Mesenchymal stem cell (in vitro differentiated cells and primary cell): ENCODE data around the gene RGS12.
"Not testable (repeated sequence)": the region's sequence is repeated elsewhere in the genome, so short reads cannot be mapped to it uniquely, and the experiment has no call there.

ENCODE experiments used
- DNase-seq: peaks from one replicate; pipeline ENCODE4 v3.0.0-alpha.2; 2013
- H2AFZ ChIP-seq: one replicate; pipeline ENCODE4 v1.6.1; 2013; ENCODE audit warnings: low read depth, mild to moderate bottlenecking, control low read depth, inconsistent platforms, low read length, moderate library complexity
- H2AK5ac ChIP-seq: 2 replicates; pipeline ENCODE4 v1.6.1; 2013; ENCODE audit warnings: low read length, moderate library complexity, mild to moderate bottlenecking, inconsistent platforms; ENCODE audit not compliant: severe bottlenecking
- H2BK120ac ChIP-seq: one replicate; pipeline ENCODE4 v1.6.1; 2013; ENCODE audit warnings: low read depth, mild to moderate bottlenecking, inconsistent platforms, low read length, moderate library complexity
- H2BK12ac ChIP-seq, 2 experiments: one replicate each; pipeline ENCODE4 v1.6.1; 2013; ENCODE audit warnings: inconsistent platforms in 2 of 2, low read length in 2 of 2, mild to moderate bottlenecking in 2 of 2, moderate library complexity in 2 of 2, control low read depth in 1 of 2
- H2BK15ac ChIP-seq: one replicate; pipeline ENCODE4 v1.6.1; 2013; ENCODE audit warnings: mild to moderate bottlenecking, low read depth, inconsistent platforms; ENCODE audit not compliant: poor library complexity, severe bottlenecking
- H2BK5ac ChIP-seq: 2 replicates; pipeline ENCODE4 v1.6.1; 2013; ENCODE audit warnings: low read depth, mild to moderate bottlenecking, low read length, control low read depth, inconsistent platforms; ENCODE audit not compliant: poor library complexity, severe bottlenecking
- H3K14ac ChIP-seq, 2 experiments: one replicate each; pipeline ENCODE4 v1.6.1; 2013; ENCODE audit warnings: inconsistent platforms in 2 of 2, low read length in 2 of 2, control low read depth in 1 of 2, mild to moderate bottlenecking in 1 of 2, moderate library complexity in 1 of 2
- H3K18ac ChIP-seq, 2 experiments: one replicate each; pipeline ENCODE4 v1.6.1; 2013; ENCODE audit warnings: inconsistent platforms in 2 of 2, low read length in 2 of 2, control low read depth in 1 of 2, low read depth in 1 of 2, mild to moderate bottlenecking in 1 of 2
- H3K23ac ChIP-seq, 2 experiments: one replicate each; pipeline ENCODE4 v1.6.1; 2013; ENCODE audit warnings: inconsistent platforms in 2 of 2, low read length in 2 of 2, mild to moderate bottlenecking in 2 of 2, moderate library complexity in 2 of 2, control low read depth in 1 of 2
- H3K27ac ChIP-seq: 2 replicates; pipeline ENCODE4 v1.5.1; 2013; ENCODE audit warnings: mild to moderate bottlenecking, moderate library complexity, low read length, control low read depth, inconsistent platforms; ENCODE audit not compliant: poor library complexity, severe bottlenecking
- H3K27me3 ChIP-seq, 2 experiments: 2 replicates each; pipeline versions ENCODE4 v1.6.1 to v1.7.0; 2013; ENCODE audit warnings: low read length in 2 of 2, mild to moderate bottlenecking in 2 of 2, moderate library complexity in 2 of 2, control low read depth in 1 of 2, inconsistent platforms in 1 of 2; ENCODE audit not compliant: control insufficient read depth in 1 of 2, insufficient read depth in 1 of 2
- H3K36me3 ChIP-seq, 2 experiments: 2 replicates each; pipeline versions ENCODE4 v1.6.1 to v1.7.0; 2013; ENCODE audit warnings: low read length in 2 of 2, control low read depth in 1 of 2, inconsistent platforms in 1 of 2, low read depth in 1 of 2, mild to moderate bottlenecking in 1 of 2; ENCODE audit not compliant: insufficient read depth in 2 of 2, control insufficient read depth in 1 of 2
- H3K4ac ChIP-seq, 2 experiments: one replicate each; pipeline ENCODE4 v1.6.1; 2013; ENCODE audit warnings: inconsistent platforms in 2 of 2, low read length in 2 of 2, mild to moderate bottlenecking in 2 of 2, moderate library complexity in 2 of 2, control low read depth in 1 of 2, low read depth in 1 of 2
- H3K4me1 ChIP-seq: 2 replicates; pipeline ENCODE4 v1.6.1; 2013; ENCODE audit warnings: low read depth, low read length, control low read depth; ENCODE audit not compliant: control insufficient read depth, insufficient read depth
- H3K4me2 ChIP-seq: 2 replicates; pipeline ENCODE4 v1.6.1; 2013; ENCODE audit warnings: low read length, mild to moderate bottlenecking, inconsistent platforms; ENCODE audit not compliant: poor library complexity, severe bottlenecking
- H3K4me3 ChIP-seq, 2 experiments: 2 replicates each; pipeline versions ENCODE4 v1.5.1 to v1.7.0; 2013; ENCODE audit warnings: low read length in 2 of 2, mild to moderate bottlenecking in 2 of 2, control low read depth in 1 of 2, low read depth in 1 of 2; ENCODE audit not compliant: insufficient read depth in 1 of 2
- H3K79me1 ChIP-seq: replicated peaks from 2 replicates; pipeline ENCODE4 v1.6.1; 2013; ENCODE audit warnings: mild to moderate bottlenecking, control low read depth, low read length, inconsistent platforms; ENCODE audit not compliant: poor library complexity, severe bottlenecking
- H3K9ac ChIP-seq: 2 replicates; pipeline ENCODE4 v1.7.0; 2013; ENCODE audit warnings: mild to moderate bottlenecking, low read length, moderate library complexity
- H3K9me3 ChIP-seq: 2 replicates; pipeline ENCODE4 v1.7.0; 2013; ENCODE audit warnings: mild to moderate bottlenecking, low read length; ENCODE audit not compliant: control insufficient read depth
- H4K8ac ChIP-seq: one replicate; pipeline ENCODE4 v1.6.1; 2013; ENCODE audit warnings: inconsistent platforms, mild to moderate bottlenecking, low read length, moderate library complexity
- H4K91ac ChIP-seq: one replicate; pipeline ENCODE4 v1.6.1; 2013; ENCODE audit warnings: mild to moderate bottlenecking, low read length, inconsistent platforms
- WGBS: methylation state at CpG from one replicate; pipeline ENCODE4 v1.1.7; 2013; ENCODE audit warnings: mixed read lengths; 5-methylcytosine and 5-hydroxymethylcytosine counted together

Gene RGS12

DNA sequence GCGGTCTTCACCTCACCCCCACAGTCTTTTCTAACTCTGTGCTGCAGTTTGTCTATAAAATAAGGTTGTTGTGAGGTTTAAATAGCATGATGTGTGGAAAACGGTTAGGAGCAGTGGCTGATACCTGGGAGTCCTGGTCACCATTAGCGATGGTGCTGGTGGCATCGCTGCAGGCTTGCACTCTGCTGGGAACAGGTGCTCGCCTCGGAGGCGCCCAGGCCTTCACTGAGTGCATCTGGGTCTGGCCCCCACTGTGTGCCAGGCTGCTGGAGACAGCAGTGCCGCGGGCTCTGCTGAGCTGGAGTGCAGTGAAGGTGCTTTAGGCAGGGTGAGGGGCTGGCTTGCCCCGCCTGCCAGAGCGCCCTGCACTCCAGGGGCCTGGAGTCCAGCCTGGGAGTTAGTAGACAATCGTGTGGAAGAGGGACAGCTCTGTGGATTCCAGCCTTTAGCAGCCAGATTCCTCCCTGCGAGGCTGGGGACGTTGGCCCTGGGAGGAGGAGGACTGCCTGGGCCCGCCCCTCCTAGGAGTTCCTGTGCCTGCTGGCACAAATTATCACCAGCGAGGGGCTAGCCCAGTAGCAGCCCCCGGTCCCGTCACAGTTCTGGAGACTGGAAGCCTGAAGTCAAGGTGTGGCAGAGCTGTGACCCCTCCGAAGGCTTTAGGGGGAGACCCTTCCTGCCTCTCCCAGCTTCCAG lies 7.3 kb downstream of the RGS12 start:
- no peak for DNase-seq
- Histone ChIP-seq H3K4ac (no peak overlapping the region), H3K18ac (no peak overlapping the region)

DNA sequence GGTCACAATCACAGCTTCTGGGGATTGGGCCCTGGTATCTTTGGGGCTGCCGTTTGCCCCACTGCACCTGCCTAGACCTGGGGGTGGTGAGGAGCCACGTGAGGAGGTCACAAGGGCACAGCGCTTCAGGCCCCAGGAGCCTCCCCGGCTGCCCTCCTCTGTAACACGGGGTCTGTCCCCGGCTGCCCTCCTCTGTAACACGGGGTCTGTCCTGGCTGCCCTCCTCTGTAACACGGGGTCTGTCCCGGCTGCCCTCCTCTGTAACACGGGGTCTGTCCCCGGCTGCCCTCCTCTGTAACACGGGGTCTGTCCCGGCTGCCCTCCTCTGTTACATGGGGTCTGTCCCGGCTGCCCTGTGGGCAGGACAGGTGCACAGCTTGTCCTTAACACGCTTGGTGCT lies 8.1 kb downstream of the RGS12 start:
- not testable (repeated sequence) for H4K91ac ChIP-seq, H3K9me3 ChIP-seq, H3K4me3 ChIP-seq, H3K36me3 ChIP-seq, H3K9ac ChIP-seq, H2BK12ac ChIP-seq, H2AK5ac ChIP-seq, H2BK5ac ChIP-seq, H3K14ac ChIP-seq, H3K23ac ChIP-seq, H4K8ac ChIP-seq, H2AFZ ChIP-seq, H2BK120ac ChIP-seq, H3K27ac ChIP-seq, H3K27me3 ChIP-seq, H3K4ac ChIP-seq, H3K18ac ChIP-seq, H3K4me2 ChIP-seq, DNase-seq, H2BK15ac ChIP-seq
- 95% methylated on average over 15 of the region's 15 CpGs for WGBS
- H3K79me1 ChIP-seq: peaks cover 54% of the 10 kb centered on the region
- H3K4me1 ChIP-seq: peaks cover 30% of the 10 kb centered on the region

More for the DNA sequence above, 7.3 kb downstream of the RGS12 start:
- Histone ChIP-seq H4K8ac (no peak overlapping the region), H3K23ac (no peak overlapping the region), H3K4me1 (peaks cover 24% of the 10 kb centered on the region), H3K14ac (no peak overlapping the region), H2AK5ac (no peak overlapping the region), H3K4me2 (no peak overlapping the region), H2AFZ (no peak overlapping the region), H3K36me3 (peaks cover 0 to 9% of the 10 kb centered on the region in 2 experiments), H3K9me3 (peaks cover 9% of the 10 kb centered on the region), H3K27me3 (no peaks in the 10 kb centered on the region), H2BK12ac (no peak overlapping the region), H3K9ac (no peak overlapping the region), H2BK5ac (no peak overlapping the region), H4K91ac (no peak overlapping the region), H3K79me1 (peaks cover 54% of the 10 kb centered on the region), H2BK15ac (no peak overlapping the region), H3K4me3 (no peak overlapping the region), H2BK120ac (no peak overlapping the region), H3K27ac (no peak overlapping the region)
- WGBS: 83% methylated on average over 18 of the region's 19 CpGs

DNA sequence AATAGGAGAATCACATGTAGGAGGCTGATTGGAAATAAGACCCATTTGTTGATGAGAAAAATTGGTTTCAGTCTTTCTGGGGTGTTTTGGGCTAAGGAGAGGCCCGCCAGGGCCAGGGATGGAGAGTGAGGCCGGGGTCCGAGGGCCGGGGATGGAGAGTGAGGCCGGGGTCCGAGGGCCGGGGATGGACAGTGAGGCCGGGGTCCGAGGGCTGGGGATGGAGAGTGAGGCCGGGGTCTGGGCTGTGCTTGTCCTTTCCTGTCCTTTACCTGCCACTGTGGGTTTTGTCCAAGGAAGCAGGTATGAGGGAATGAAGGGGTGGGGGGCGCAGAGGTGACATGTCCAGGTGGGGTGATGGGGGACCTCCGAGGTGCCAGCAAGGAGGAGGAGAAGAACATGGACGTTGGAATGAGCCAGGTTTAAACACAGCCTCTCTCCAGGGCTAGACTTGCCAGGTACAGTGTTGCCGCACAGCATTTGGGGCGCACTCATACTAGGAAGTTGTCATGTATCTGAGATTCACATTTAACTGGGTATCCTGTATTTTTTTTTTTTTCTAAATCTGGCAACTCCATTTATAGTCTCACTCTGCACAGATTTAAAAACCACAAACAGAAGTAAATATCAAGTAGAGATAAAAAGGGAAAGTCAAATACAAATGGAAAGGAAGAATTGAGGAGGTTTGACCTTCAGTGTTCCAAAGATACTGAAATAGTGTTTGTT lies 8.8 kb downstream of the RGS12 start:
- H3K9ac ChIP-seq: no peak overlapping the region
- no peak overlapping the region for H2BK15ac ChIP-seq
- H2AFZ ChIP-seq: no peak overlapping the region
- H3K36me3 ChIP-seq: peaks cover 0 to 8% of the 10 kb centered on the region in 2 experiments
- H2BK5ac ChIP-seq: no peak overlapping the region
- DNase-seq: no peak
- H2AK5ac ChIP-seq: no peak overlapping the region
- peaks cover 55% of the 10 kb centered on the region for H3K79me1 ChIP-seq
- H3K4me1 ChIP-seq: peaks cover 34% of the 10 kb centered on the region
- H3K4me2 ChIP-seq: no peak overlapping the region
- H3K4me3 ChIP-seq: no peak overlapping the region
- no peak overlapping the region for H2BK120ac ChIP-seq
- H4K91ac ChIP-seq: no peak overlapping the region
- no peak overlapping the region for H2BK12ac ChIP-seq
- no peak overlapping the region for H3K4ac ChIP-seq
- WGBS: 95% methylated on average over 13 of the region's 15 CpGs
- H3K27me3 ChIP-seq: no peaks in the 10 kb centered on the region
- peaks cover 9% of the 10 kb centered on the region for H3K9me3 ChIP-seq
- H4K8ac ChIP-seq: no peak overlapping the region
- no peak overlapping the region for H3K27ac ChIP-seq
- H3K18ac ChIP-seq: no peak overlapping the region
- no peak overlapping the region for H3K23ac ChIP-seq
- no peak overlapping the region for H3K14ac ChIP-seq

- no peak overlapping the region for H4K91ac ChIP-seq
- no peak overlapping the region for H3K4me3 ChIP-seq
These were observed 9.5 kb downstream of the RGS12 start for GRCh38 chr4:3302173-3302785.

More at GRCh38 chr4:3302173-3302785, 9.5 kb downstream of the RGS12 start:
- H3K4ac ChIP-seq: no peak overlapping the region
- peaks cover 8% of the 10 kb centered on the region for H3K9me3 ChIP-seq
- H3K4me2 ChIP-seq: no peak overlapping the region
- no peak overlapping the region for H3K9ac ChIP-seq
- no peak overlapping the region for H2BK120ac ChIP-seq
- H2BK12ac ChIP-seq: peak overlapping the region in 1 of 2 experiments; percentile 15
- H2AFZ ChIP-seq: no peak overlapping the region
- peaks cover 35% of the 10 kb centered on the region for H3K4me1 ChIP-seq
- no peak overlapping the region for H3K14ac ChIP-seq
- no peak overlapping the region for H3K23ac ChIP-seq
- no peak overlapping the region for H4K8ac ChIP-seq
- H3K36me3 ChIP-seq: peaks cover 0 to 6% of the 10 kb centered on the region in 2 experiments
- DNase-seq: no peak
- 92% methylated on average over 17 of the region's 17 CpGs for WGBS
- H2BK5ac ChIP-seq: no peak overlapping the region
- H3K79me1 ChIP-seq: peaks cover 55% of the 10 kb centered on the region
- H3K27ac ChIP-seq: no peak overlapping the region
- no peaks in the 10 kb centered on the region for H3K27me3 ChIP-seq
- H2AK5ac ChIP-seq: no peak overlapping the region
- H2BK15ac ChIP-seq: no peak overlapping the region
- H3K18ac ChIP-seq: no peak overlapping the region
